HG02870 (cell line): ENCODE data around the gene ADCYAP1.

ENCODE experiments used
- ATAC-seq: cut with Tn5 transposase; IDR thresholded peaks from one replicate; pipeline ENCODE4 v1.9.1; 2021; ENCODE audit warnings: mild to moderate bottlenecking, moderate library complexity; ENCODE audit not compliant: unreplicated experiment

ADCYAP1 gene

GRCh38 chr18:959854-960253 is 55.2 kb downstream of the ADCYAP1 start:
- no peak for ATAC-seq
